LNCAP (cell line): ENCODE data around the gene SORCS2.

Experiments used
- TF ChIP-seq, protein P1 (sequence below): fragments of 450-650 bp; IDR thresholded peaks from 2 replicates; pipeline ENCODE4 v1.5.1; 2017; ENCODE audit warnings: mild to moderate bottlenecking

The SORCS2 gene

DNA sequence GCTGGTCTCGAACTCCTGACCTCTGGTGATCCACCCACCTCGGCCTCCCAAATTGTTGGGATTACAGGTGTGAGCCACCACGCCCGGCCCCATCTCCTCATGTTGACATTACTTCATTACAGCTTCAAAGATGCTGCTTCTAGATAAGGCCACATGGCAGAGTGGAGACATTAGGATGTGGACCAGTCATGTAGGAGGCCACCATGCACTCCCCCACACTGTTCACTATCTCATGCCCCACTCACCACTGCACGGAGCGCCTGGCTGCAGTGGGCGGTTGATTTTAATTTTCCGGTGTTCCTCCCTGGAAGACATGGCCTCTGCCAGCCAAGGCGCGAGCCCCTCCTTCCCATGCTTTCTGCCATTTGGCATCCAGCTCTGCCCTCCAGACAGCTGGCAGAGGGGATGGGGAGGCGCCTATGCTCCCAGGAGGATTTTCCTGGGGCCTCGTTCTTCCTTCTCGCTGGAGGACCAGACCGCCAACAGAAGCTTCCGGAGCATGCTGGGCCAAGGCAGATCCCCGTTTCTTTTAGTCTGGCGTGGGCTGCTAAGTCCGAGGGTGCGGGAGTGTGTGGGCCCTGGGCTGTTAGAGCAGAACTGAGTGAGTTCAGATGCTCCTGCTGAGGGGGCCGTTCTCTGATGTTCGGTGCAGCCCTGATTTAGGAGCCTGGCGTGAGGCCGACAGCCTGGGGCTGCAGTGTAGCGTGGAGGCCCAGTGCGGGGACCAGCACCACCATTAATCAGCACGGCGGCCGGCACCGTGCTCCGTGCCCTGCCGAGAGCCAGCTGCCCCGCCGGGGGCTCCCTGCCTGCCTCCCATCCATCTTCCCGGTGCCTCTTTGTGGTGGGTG lies 93.1 kb downstream of the SORCS2 start:
- TF ChIP-seq, protein P1, sequence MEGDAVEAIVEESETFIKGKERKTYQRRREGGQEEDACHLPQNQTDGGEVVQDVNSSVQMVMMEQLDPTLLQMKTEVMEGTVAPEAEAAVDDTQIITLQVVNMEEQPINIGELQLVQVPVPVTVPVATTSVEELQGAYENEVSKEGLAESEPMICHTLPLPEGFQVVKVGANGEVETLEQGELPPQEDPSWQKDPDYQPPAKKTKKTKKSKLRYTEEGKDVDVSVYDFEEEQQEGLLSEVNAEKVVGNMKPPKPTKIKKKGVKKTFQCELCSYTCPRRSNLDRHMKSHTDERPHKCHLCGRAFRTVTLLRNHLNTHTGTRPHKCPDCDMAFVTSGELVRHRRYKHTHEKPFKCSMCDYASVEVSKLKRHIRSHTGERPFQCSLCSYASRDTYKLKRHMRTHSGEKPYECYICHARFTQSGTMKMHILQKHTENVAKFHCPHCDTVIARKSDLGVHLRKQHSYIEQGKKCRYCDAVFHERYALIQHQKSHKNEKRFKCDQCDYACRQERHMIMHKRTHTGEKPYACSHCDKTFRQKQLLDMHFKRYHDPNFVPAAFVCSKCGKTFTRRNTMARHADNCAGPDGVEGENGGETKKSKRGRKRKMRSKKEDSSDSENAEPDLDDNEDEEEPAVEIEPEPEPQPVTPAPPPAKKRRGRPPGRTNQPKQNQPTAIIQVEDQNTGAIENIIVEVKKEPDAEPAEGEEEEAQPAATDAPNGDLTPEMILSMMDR: no peak

DNA sequence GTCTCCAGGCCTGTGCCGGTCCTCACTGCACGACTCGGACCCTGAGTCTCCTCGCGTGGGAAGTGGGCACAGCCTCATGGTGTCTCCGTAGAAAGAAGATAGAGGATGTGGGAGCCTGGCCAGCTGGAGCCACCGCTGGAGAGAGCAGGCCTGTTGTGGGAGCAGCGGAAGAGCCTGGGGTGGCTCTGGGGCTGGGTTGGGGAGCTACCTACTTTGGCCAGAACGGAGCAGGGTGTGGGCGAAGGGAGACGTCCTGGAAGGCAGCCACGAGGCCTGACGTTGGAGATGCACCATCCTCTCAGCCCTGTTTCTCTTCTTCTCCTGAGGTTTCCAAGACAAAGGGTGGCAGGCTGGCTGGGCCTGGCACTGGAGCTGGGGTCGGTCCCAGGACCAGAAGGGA lies 93.8 kb downstream of the SORCS2 start:
- TF ChIP-seq, protein P1: no peak

DNA sequence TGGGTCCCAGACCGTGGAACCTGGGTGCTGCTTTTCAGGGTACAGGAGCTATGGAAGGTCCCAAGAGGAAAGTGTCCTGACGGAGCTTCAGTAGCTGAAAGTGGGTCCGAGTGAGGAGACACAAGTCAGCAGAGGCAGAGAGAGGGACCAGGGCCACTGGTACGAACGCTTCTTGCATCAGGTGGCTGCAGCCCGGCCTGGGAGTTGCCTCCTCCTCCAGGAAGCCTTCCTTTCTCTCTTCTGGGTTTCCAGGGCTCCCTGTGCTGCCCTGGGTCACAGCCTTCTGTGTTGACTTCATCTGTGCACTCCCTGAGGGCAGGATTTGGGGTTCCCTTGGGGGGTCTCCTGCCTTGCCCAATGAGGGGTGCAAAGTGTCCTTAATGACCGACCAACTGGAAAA lies 94.5 kb downstream of the SORCS2 start:
- TF ChIP-seq, protein P1: no peak

DNA sequence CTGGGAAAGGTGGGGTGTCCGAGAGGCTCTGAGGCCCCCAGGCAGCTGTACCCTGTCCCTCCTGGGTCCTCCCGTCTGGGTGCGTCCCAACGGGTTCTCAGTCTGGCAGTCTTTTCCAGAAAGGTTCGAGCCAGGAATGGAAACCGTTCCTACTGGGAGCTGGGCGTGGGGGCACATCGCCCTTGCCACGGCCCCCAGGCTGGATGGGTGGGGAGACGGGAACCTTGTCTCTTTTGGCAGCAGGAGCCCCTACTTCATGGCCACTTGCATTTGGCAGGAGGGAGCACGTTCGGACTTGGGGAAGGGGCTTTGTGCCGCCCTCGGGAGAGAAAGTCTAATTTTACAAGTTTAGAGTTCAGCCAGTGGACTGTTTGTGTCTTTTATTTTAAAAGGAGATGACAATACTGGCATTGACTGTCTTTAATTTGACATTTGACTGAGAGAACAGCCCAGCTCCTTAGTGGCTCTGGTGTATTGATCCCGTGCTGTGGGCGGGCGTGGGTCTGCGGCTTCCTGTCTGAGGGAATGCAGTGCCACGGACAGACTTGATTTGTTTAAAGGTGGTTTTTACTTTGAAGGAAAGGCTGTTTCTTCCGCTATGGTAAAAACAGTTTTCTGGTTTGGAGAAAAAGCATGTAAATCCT lies 95.1 kb downstream of the SORCS2 start:
- TF ChIP-seq, protein P1: no peak

DNA sequence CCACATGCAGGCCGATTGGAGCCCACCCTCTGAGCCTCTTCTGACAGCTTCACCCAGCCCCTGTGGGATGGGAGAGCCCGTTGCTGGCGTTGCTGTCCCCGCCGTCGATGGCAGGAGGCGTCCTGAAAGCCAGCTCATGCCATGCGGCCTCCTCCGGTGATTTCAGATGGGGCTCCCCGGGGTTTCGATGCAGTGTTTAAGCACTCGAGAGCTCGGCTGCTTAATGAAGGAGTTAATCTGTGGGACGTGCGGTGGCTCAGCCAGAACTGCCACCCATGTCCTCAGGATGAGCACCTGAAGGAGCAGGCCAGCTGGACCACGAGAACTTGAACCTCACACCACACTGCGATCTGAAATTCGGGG lies 95.6 kb downstream of the SORCS2 start:
- TF ChIP-seq, protein P1: no peak

DNA sequence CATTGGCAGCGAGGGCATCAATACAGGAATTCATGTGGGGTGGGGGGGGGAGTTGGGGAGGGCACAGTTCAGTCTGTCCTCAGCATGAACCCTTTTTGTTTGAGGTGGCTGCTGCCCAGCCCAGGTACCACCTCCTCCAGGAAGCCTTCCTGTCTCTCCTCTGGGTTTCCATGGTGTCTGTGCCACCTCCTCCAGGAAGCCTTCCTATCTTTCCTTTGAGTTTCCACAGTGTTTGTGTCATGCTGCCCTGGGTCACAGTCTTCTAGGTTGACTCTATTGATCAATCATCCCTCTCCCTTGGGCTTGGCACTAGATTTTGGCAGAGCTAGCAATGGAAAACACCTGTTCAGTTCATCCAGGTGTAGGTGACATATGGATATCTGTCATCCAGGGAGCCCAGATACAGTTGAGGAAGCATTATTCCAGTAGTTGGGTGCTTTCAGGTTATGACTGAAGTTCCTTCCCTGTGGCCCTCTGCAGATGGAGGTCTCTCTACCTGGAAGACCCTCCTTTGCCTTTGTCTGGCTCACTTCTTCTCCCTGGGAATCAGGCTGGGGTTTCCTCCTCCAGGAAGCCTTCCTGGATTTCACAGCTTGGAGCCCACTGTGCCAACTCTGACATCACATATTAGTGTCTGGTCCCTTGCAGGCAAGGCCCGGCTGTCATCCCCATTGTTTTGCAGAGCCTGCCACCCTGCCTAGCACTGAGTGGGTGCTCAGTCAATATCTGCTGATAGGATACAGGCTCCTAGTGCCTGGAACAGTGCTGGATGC lies 96.6 kb downstream of the SORCS2 start:
- TF ChIP-seq, protein P1: no peak

DNA sequence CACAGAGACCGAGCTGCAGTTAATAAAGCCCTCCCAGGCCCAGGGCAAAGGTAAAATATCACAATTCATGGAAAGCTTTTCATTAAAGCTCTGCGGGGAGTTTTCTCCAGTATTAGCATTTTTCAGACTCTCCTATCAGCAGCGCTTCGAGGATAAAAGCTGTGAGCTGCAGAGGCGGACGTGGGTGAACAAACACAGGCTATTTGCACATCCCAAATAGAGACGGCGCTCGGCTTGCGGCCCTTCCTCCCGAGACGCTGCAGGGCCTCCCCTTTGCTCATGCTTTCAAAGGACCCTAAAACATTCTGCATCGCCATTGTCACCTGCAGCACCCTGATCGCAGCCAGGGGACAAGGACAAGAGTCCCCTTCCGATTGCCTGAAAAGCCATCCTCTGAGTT lies 97.3 kb downstream of the SORCS2 start:
- TF ChIP-seq, protein P1: no peak
